Activated CD8-positive, alpha-beta memory T cell treated with anti-CD3 and anti-CD28 coated beads, Interleukin-2, amount 10 ng/mL, durations not matched to agents 7 days and 5 days (primary cell): ENCODE results near the gene PLA2G4B. TPM values are rescaled to one million over a fixed set of nuclear protein-coding genes. Genes with fewer than 3 reads are reported as not detected.

Experiments used
- ATAC-seq: fragments of 150-1000 bp; cut with Tn5 transposase; one replicate; pipeline ENCODE4 v1.10.0; 2021; ENCODE audit warnings: moderate library complexity
- CTCF ChIA-PET: fragments of 350-600 bp; sonication (Branson Sonifier 250); formaldehyde crosslinking; loops from one replicate; lab custom pipeline; 2021; ENCODE audit warnings: antibody characterized with exemption; lab: Charles Lee
- DNase-seq: peaks from one replicate; pipeline ENCODE4 v3.0.0-alpha.2; 2020
- H3K27ac Mint-ChIP-seq: one replicate; pipeline ENCODE4 v1.8.0; 2021; ENCODE audit warnings: mild to moderate bottlenecking, mixed read lengths
- H3K27me3 Mint-ChIP-seq: one replicate; pipeline ENCODE4 v1.8.0; 2021; ENCODE audit warnings: mixed read lengths
- H3K36me3 Mint-ChIP-seq: one replicate; pipeline ENCODE4 v1.8.0; 2021; ENCODE audit warnings: mild to moderate bottlenecking, mixed read lengths
- H3K4me1 Mint-ChIP-seq: one replicate; pipeline ENCODE4 v1.8.0; 2021; ENCODE audit warnings: mixed read lengths
- H3K4me3 Mint-ChIP-seq: one replicate; pipeline ENCODE4 v1.8.0; 2021; ENCODE audit warnings: mild to moderate bottlenecking, moderate library complexity, mixed read lengths
- H3K9me3 Mint-ChIP-seq: one replicate; pipeline ENCODE4 v1.8.0; 2022; ENCODE audit warnings: low read depth, mixed read lengths
- total RNA-seq, 2 experiments: library from RNA; stranded (reverse); gene quantifications; one replicate each; pipeline ENCODE4 v1.2.3, GENCODE V29; 2021

The PLA2G4B gene
- total RNA-seq, 2 experiments from 2014 or later = 2.8 to 7.7 TPM

- Mint-ChIP-seq H3K27me3 (no peaks in the 10 kb centered on the region), H3K27ac (no peak overlapping the region), H3K36me3 (no peaks in the 10 kb centered on the region), H3K4me3 (no peak overlapping the region), H3K9me3 (no peaks in the 10 kb centered on the region), H3K4me1 (peaks cover 17% of the 10 kb centered on the region)
- ATAC-seq = no peak
- CTCF ChIA-PET = no interaction called here
- DNase-seq = no peak
Observed at GRCh38 chr15:41873711-41874110, 35.1 kb downstream of the PLA2G4B start.

- Mint-ChIP-seq H3K27ac (no peak overlapping the region), H3K4me1 (peaks cover 15% of the 10 kb centered on the region), H3K27me3 (no peaks in the 10 kb centered on the region), H3K36me3 (no peaks in the 10 kb centered on the region), H3K4me3 (no peak overlapping the region), H3K9me3 (no peaks in the 10 kb centered on the region)
- ATAC-seq = no peak
- DNase-seq = no peak
- CTCF ChIA-PET = interaction anchor here (1.8 kb wide), 1 partner anchor 100 kb away, joined by 5 read pairs; the partner anchor contains the start of gene MAPKBP1
Observed at GRCh38 chr15:41874736-41875135, 36.1 kb downstream of the PLA2G4B start.

- H3K27ac Mint-ChIP-seq = no peak overlapping the region
- no peak for DNase-seq
- H3K4me1 Mint-ChIP-seq = peaks cover 6% of the 10 kb centered on the region
- no peaks in the 10 kb centered on the region for H3K9me3 Mint-ChIP-seq
- H3K36me3 Mint-ChIP-seq = no peaks in the 10 kb centered on the region
- peaks cover under 1% of the 10 kb centered on the region for H3K27me3 Mint-ChIP-seq
- no peak for ATAC-seq
- CTCF ChIA-PET = interaction anchor here (1.2 to 1.8 kb wide), 3 partner anchors 28 to 102 kb away, joined by 3 to 5 read pairs (median 4); partner anchors contain the start of gene MAPKBP1
- no peak overlapping the region for H3K4me3 Mint-ChIP-seq
Observed at GRCh38 chr15:41876007-41876406, 37.4 kb downstream of the PLA2G4B start.

DNA sequence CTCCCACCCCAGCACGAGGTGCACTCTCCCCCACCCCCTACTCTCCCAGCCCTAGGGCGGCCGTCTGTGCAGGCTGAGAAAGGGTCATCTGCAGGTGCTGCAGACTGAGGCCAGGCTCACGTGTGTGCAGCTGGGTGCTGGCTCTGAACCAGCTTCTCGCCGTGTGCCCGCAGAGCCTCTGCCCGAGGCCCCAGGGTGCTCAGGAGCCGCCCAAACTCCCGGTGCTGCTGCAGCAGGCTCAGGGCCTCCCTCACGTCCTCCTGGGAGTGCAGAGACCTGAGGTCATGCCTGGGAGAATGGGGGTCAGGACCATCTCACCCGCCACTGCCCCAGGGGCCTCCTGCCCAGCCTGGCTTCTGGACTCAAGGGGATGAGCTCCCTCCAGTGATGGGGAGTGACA is 38.0 kb downstream of the PLA2G4B start:
- Mint-ChIP-seq H3K36me3 (no peaks in the 10 kb centered on the region), H3K27me3 (peaks cover 7% of the 10 kb centered on the region), H3K4me1 (peaks cover 6% of the 10 kb centered on the region), H3K27ac (no peak overlapping the region), H3K9me3 (no peaks in the 10 kb centered on the region), H3K4me3 (no peak overlapping the region)
- no peak for ATAC-seq
- DNase-seq = no peak
- CTCF ChIA-PET = interaction anchor here (1.3 to 1.8 kb wide), 2 partner anchors 75 to 102 kb away, joined by 4 to 5 read pairs; partner anchors contain the start of gene MAPKBP1

- no peak for ATAC-seq
Observed at GRCh38 chr15:41877631-41878354, 39.1 kb downstream of the PLA2G4B start.

GRCh38 chr15:41878355-41878699 is 39.7 kb downstream of the PLA2G4B start:
- Mint-ChIP-seq H3K4me1 (peaks cover 4% of the 10 kb centered on the region), H3K4me3 (no peak overlapping the region), H3K36me3 (no peaks in the 10 kb centered on the region), H3K27ac (no peak overlapping the region), H3K9me3 (no peaks in the 10 kb centered on the region), H3K27me3 (peaks cover 7% of the 10 kb centered on the region)
- DNase-seq (no peak), ATAC-seq (no peak)
- CTCF ChIA-PET = no interaction called here

More at GRCh38 chr15:41877631-41878354, 39.1 kb downstream of the PLA2G4B start:
- Mint-ChIP-seq H3K4me3 (no peak overlapping the region), H3K27me3 (peaks cover 7% of the 10 kb centered on the region), H3K9me3 (no peaks in the 10 kb centered on the region), H3K4me1 (peaks cover 4% of the 10 kb centered on the region), H3K27ac (no peak overlapping the region), H3K36me3 (no peaks in the 10 kb centered on the region)
- DNase-seq = no peak
- CTCF ChIA-PET = no interaction called here

- ATAC-seq (no peak), DNase-seq (no peak)
- H3K9me3 Mint-ChIP-seq = no peaks in the 10 kb centered on the region
- H3K4me1 Mint-ChIP-seq = peaks cover 4% of the 10 kb centered on the region
- no peak overlapping the region for H3K4me3 Mint-ChIP-seq
- no peak overlapping the region for H3K27ac Mint-ChIP-seq
- CTCF ChIA-PET = no interaction called here
- peaks cover 7% of the 10 kb centered on the region for H3K27me3 Mint-ChIP-seq
- H3K36me3 Mint-ChIP-seq = no peaks in the 10 kb centered on the region
Observed at GRCh38 chr15:41879321-41879845, 40.7 kb downstream of the PLA2G4B start.

DNA sequence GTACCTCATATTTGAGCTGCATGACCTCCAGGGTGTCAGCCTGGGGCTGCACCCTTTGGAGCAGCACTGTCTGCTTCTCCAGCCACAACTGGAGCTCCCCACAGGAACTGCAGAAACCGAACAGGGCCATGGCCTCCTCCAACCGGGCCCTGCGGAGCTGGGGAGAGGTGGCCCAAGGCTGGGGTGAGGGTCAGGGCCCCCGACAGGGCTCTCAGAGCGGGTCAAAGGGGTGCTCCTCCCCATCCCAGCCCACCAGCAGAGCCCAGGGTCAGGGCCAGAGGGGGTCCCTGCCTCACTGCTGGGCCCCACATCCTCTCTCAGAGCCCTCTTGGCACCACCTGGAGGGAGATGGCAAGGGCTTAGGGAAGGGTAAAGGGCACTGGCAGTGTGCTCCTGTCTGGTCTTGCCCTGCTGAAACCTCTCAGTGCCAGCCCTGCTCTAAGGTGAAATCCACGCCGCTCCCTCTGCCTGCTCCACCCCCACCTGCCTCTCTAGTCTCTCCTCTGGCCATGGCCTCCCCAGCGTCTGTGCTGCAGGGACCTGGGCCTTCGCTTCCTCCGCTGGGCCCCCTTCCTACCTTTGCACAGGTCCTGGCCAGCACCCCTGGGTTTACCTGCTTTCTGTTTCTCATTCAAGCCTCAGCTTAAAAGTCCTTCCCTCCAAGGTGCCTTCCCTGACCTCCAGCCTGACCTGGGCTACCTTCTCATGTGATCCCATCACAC is 41.7 kb downstream of the PLA2G4B start:
- CTCF ChIA-PET = interaction anchor here (1.4 kb wide), 1 partner anchor 57 kb away, joined by 3 read pairs; no protein-coding TSS in a partner anchor
- no peak overlapping the region for H3K4me3 Mint-ChIP-seq
- DNase-seq = no peak
- H3K27ac Mint-ChIP-seq = no peak overlapping the region
- H3K9me3 Mint-ChIP-seq = no peaks in the 10 kb centered on the region
- H3K27me3 Mint-ChIP-seq = peaks cover 7% of the 10 kb centered on the region
- no peak for ATAC-seq
- peaks cover 4% of the 10 kb centered on the region for H3K4me1 Mint-ChIP-seq
- no peaks in the 10 kb centered on the region for H3K36me3 Mint-ChIP-seq

GRCh38 chr15:41881086-41881485 is 42.4 kb downstream of the PLA2G4B start:
- no peak for ATAC-seq
- peaks cover 4% of the 10 kb centered on the region for H3K4me1 Mint-ChIP-seq
- H3K36me3 Mint-ChIP-seq = no peaks in the 10 kb centered on the region
- CTCF ChIA-PET = interaction anchor here (1.0 to 1.4 kb wide), 2 partner anchors 57 to 109 kb away, joined by 3 read pairs; no protein-coding TSS in a partner anchor
- no peak overlapping the region for H3K4me3 Mint-ChIP-seq
- H3K27me3 Mint-ChIP-seq = peaks cover 7% of the 10 kb centered on the region
- no peak for DNase-seq
- H3K27ac Mint-ChIP-seq = no peak overlapping the region
- H3K9me3 Mint-ChIP-seq = no peaks in the 10 kb centered on the region

- Mint-ChIP-seq H3K9me3 (no peaks in the 10 kb centered on the region), H3K27ac (no peak overlapping the region), H3K36me3 (no peaks in the 10 kb centered on the region), H3K4me3 (no peak overlapping the region), H3K4me1 (peaks cover 4% of the 10 kb centered on the region), H3K27me3 (peaks cover 7% of the 10 kb centered on the region)
- DNase-seq (no peak), ATAC-seq (peak; percentile 7)
- CTCF ChIA-PET = interaction anchor here (1.0 to 1.4 kb wide), 3 partner anchors 56 to 108 kb away, joined by 3 to 4 read pairs (median 3); no protein-coding TSS in a partner anchor
Observed at GRCh38 chr15:41881550-41881919, 42.9 kb downstream of the PLA2G4B start.

DNA sequence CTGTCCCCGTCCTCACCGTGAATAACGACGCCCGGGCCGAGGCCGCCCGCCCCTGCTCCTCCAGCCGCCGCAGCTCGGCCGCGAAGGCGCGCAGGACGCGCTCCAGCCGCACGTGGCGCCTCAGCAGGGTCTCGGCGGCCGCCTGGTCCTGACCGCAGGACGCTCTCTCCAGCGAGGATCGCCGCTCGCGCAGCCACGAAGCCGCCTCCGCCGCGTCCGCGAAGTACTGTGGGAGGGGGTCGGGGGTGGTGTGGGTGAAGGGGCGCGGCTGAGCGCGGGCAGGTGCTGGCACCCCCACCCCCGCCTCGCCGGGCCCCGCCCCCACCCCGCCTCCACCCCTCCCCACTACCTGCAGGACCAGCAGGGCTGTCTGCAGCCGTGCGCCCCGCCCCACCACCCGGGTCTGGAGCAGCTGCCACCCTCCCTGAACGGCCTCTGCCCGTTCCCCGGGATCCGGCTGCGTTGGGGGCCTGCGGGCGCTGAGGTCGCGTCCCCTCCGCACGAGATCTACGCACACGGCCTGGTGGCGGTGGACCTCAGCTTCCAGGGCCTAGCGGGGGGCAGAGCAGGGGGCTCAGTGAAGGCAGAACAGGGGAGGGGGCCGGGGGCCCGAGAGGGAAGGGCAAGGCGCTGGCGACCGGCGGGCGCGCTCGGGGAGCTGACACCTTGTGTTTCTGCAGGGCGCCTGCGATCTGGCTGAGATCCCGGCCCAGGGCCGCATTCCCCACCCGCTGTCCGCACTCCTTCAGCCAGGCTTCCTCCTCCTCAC is 43.5 kb downstream of the PLA2G4B start:
- Mint-ChIP-seq H3K27ac (no peak overlapping the region), H3K9me3 (no peaks in the 10 kb centered on the region), H3K27me3 (peaks cover 7% of the 10 kb centered on the region), H3K36me3 (no peaks in the 10 kb centered on the region), H3K4me1 (peaks cover 4% of the 10 kb centered on the region), H3K4me3 (no peak overlapping the region)
- ATAC-seq = peak; percentile 40
- CTCF ChIA-PET = interaction anchor here (1.0 to 1.3 kb wide), 2 partner anchors 71 to 108 kb away, joined by 3 to 4 read pairs; no protein-coding TSS in a partner anchor
- no peak for DNase-seq

- Mint-ChIP-seq H3K4me3 (no peak overlapping the region), H3K36me3 (peaks cover 2% of the 10 kb centered on the region), H3K27ac (no peak overlapping the region), H3K27me3 (peaks cover 7% of the 10 kb centered on the region), H3K9me3 (no peaks in the 10 kb centered on the region), H3K4me1 (peaks cover 10% of the 10 kb centered on the region)
- no peak for ATAC-seq
- DNase-seq = no peak
- CTCF ChIA-PET = interaction anchor here (1.3 to 1.7 kb wide), 2 partner anchors 10 to 72 kb away, joined by 4 read pairs; no protein-coding TSS in a partner anchor
Observed at GRCh38 chr15:41882689-41883483, 44.2 kb downstream of the PLA2G4B start.
